Endothelial cell (in vitro differentiated cells): ENCODE results near the gene SBF2. TPM values are rescaled to one million over a fixed set of nuclear protein-coding genes. Genes with fewer than 3 reads are reported as not detected.

Experiments used
- DNase-seq: peaks from one replicate; pipeline ENCODE4 v3.0.0; 2021; ENCODE audit warnings: low spot score
- H3K27ac Mint-ChIP-seq: one replicate; pipeline ENCODE4 v1.8.0; 2021; ENCODE audit warnings: mixed read lengths, inconsistent platforms; ENCODE audit not compliant: unreplicated experiment
- H3K27me3 Mint-ChIP-seq: one replicate; pipeline ENCODE4 v1.8.0; 2021; ENCODE audit warnings: mild to moderate bottlenecking, moderate library complexity, mixed read lengths, inconsistent platforms; ENCODE audit not compliant: unreplicated experiment
- H3K36me3 Mint-ChIP-seq: one replicate; pipeline ENCODE4 v1.8.0; 2021; ENCODE audit warnings: mild to moderate bottlenecking, low read depth, mixed read lengths, inconsistent platforms; ENCODE audit not compliant: unreplicated experiment
- H3K4me1 Mint-ChIP-seq: one replicate; pipeline ENCODE4 v1.8.0; 2021; ENCODE audit warnings: mild to moderate bottlenecking, mixed read lengths, inconsistent platforms; ENCODE audit not compliant: unreplicated experiment
- H3K4me3 Mint-ChIP-seq: one replicate; pipeline ENCODE4 v1.8.0; 2021; ENCODE audit warnings: mild to moderate bottlenecking, mixed read lengths, inconsistent platforms; ENCODE audit not compliant: unreplicated experiment
- H3K9me3 Mint-ChIP-seq: one replicate; pipeline ENCODE4 v1.8.0; 2021; ENCODE audit warnings: mixed read lengths, inconsistent platforms; ENCODE audit not compliant: unreplicated experiment
- total RNA-seq: library from RNA; stranded (reverse); fragmentation: NEBNext Ultra II Directional; extraction: Animal tissue kit (Norgen Biotek cat#: 25700); gene quantifications from one replicate; pipeline ENCODE4 v1.2.1, GENCODE V29; 2021; ENCODE audit not compliant: unreplicated experiment
- TF ChIP-seq, protein P1 (sequence below): fragments of 200-600 bp; sonication (generic); IDR thresholded peaks from one replicate; pipeline ENCODE4 v1.5.0; 2021; ENCODE audit warnings: antibody characterized with exemption; ENCODE audit not compliant: unreplicated experiment

SBF2 gene
- total RNA-seq, 1 donor from 2014 or later: 40.8 TPM

DNA sequence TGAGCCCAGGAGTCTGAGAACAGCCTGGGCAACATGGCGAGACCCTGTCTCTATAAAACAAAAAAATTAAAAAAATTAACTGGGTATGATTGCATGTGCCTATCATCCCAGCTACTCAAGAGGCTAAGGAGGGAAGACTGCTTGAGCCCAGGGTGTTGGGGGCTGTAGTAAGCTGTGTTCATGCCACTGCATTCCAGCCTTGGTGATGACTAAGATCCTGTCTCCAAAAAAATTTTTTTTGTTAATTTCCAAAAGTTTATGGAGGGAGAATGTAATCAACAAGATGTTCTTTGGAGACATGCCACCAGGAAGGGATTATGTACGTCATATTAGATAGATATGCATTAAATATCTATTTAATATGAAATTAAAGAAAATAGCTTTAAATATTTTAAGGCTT is 267.5 kb downstream of the SBF2 start:
- no peaks in the 10 kb centered on the region for H3K9me3 Mint-ChIP-seq
- no peak for DNase-seq
- H3K36me3 Mint-ChIP-seq: peaks cover 7% of the 10 kb centered on the region
- H3K27me3 Mint-ChIP-seq: no peaks in the 10 kb centered on the region
- no peak overlapping the region for H3K27ac Mint-ChIP-seq
- TF ChIP-seq, protein P1, sequence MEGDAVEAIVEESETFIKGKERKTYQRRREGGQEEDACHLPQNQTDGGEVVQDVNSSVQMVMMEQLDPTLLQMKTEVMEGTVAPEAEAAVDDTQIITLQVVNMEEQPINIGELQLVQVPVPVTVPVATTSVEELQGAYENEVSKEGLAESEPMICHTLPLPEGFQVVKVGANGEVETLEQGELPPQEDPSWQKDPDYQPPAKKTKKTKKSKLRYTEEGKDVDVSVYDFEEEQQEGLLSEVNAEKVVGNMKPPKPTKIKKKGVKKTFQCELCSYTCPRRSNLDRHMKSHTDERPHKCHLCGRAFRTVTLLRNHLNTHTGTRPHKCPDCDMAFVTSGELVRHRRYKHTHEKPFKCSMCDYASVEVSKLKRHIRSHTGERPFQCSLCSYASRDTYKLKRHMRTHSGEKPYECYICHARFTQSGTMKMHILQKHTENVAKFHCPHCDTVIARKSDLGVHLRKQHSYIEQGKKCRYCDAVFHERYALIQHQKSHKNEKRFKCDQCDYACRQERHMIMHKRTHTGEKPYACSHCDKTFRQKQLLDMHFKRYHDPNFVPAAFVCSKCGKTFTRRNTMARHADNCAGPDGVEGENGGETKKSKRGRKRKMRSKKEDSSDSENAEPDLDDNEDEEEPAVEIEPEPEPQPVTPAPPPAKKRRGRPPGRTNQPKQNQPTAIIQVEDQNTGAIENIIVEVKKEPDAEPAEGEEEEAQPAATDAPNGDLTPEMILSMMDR: no peak
- peaks cover 17% of the 10 kb centered on the region for H3K4me1 Mint-ChIP-seq
- no peak overlapping the region for H3K4me3 Mint-ChIP-seq

DNA sequence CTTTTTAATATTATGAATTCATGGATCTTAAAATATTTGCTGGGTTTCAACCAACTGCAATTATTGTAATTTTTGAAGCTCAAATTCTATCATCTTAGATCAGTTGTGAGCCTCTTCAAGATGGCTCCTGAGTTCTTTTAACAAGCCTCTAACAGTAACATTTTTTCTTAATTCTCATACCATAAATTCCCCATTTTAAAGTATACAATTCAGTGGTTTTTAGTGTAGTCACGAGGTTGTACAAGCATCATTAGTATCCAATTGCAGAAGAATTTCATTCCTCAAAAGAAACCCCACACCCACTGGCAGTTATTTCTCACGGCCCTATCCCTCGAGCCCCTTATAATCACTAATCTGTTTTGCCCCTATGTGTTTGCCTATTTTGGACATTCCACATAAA is 270.8 kb downstream of the SBF2 start:
- Mint-ChIP-seq H3K9me3 (no peaks in the 10 kb centered on the region), H3K4me3 (no peak overlapping the region), H3K36me3 (peaks cover 3% of the 10 kb centered on the region), H3K27ac (no peak overlapping the region), H3K27me3 (no peaks in the 10 kb centered on the region), H3K4me1 (peaks cover 36% of the 10 kb centered on the region)
- no peak for DNase-seq
- TF ChIP-seq, protein P1: no peak

DNA sequence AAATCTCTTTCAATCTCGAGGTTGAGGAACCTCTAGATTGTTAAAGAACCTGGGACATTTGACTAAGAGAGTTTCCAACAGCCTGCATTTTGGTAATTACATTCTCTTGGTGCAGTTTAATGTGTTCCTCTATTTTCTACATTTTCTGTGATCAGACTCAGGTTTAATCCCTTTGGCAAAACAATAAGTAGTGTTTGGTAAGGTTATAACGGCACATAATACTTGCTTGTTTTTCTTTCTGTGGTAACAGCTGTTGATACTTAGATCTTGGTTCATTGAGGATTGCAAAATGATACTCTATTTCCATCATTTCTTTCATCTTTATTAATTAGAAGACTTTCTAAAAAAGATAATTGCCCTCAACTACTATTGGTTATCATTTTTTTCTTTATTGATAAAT is 271.3 kb downstream of the SBF2 start:
- TF ChIP-seq, protein P1: no peak
- no peak overlapping the region for H3K4me3 Mint-ChIP-seq
- H3K4me1 Mint-ChIP-seq: peaks cover 38% of the 10 kb centered on the region
- H3K27me3 Mint-ChIP-seq: no peaks in the 10 kb centered on the region
- H3K9me3 Mint-ChIP-seq: no peaks in the 10 kb centered on the region
- H3K27ac Mint-ChIP-seq: no peak overlapping the region
- peaks cover 3% of the 10 kb centered on the region for H3K36me3 Mint-ChIP-seq
- no peak for DNase-seq

DNA sequence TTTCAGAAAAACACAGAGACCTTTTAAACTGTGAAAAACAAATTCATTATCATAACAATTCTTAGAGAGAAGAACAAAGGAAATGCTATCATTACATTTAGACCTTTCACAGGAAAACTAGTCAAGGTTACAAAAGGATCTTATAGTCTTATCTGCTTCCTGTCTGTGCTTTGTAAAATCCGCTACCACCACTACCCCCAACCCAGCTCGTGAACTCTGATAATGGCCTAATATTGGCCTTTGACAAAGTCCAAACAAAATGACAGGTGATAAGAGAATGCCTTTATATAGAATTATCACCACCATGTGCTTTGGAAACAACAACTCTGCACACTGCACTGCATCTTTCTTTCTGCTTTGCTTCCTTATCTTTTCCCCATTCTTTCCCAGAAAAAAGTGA is 272.5 kb downstream of the SBF2 start:
- Mint-ChIP-seq H3K27me3 (no peaks in the 10 kb centered on the region), H3K36me3 (no peaks in the 10 kb centered on the region), H3K4me3 (no peak overlapping the region), H3K4me1 (peaks cover 38% of the 10 kb centered on the region), H3K27ac (peak overlapping the region; percentile 91), H3K9me3 (no peaks in the 10 kb centered on the region)
- TF ChIP-seq, protein P1: no peak
- DNase-seq: no peak

DNA sequence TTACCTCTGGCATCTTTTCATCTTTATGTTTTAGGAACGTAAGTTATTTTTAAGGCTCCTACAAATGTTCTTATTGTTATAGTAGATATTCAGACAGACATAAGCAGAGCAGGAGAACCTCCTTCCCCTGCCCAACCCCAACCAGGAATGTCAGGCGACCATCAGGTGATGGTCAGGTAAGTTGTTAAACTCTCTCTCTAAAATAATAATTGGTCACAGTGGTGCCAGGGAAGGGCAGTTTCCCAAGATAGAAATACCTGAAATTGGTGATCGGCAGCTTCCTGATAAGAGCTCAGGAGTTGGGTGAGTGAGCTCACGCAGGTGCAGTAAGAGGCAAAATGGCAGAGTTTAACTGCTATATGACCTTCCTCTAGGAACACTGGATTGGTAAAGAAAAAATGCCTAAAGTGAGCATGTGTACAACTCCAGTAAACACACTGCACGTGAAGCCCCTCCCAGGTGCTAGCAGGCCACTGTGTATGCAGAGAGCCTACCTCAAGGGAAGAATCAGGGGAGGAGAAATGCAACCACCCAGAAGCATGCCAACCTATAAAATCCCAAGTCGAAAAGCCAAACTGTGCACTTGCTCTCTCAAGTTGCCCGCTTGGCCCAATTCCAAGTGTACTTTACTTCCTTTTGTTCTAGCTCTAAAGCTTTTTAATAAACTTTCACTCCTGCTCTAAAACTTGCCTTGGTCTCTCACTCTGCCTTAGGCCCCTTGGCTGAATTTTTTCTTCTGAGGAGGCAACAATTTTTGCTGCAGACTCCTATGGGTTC is 273.9 kb downstream of the SBF2 start:
- no peak for DNase-seq
- Mint-ChIP-seq H3K27ac (no peak overlapping the region), H3K4me1 (peaks cover 38% of the 10 kb centered on the region), H3K36me3 (no peaks in the 10 kb centered on the region), H3K9me3 (no peaks in the 10 kb centered on the region), H3K27me3 (no peaks in the 10 kb centered on the region), H3K4me3 (no peak overlapping the region)
- TF ChIP-seq, protein P1: no peak
